Activated CD8-positive, alpha-beta memory T cell treated with anti-CD3 and anti-CD28 coated beads for 24 hours (primary cell): ENCODE results near the gene CEP76.
"Not testable (repeated sequence)": the region's sequence is repeated elsewhere in the genome, so short reads cannot be mapped to it uniquely, and the experiment has no call there.

Experiments used
- DNase-seq: peaks from one replicate; pipeline ENCODE4 v3.0.0-alpha.2; 2020

CEP76 gene

GRCh38 chr18:12639990-12640880, 62.3 kb downstream of the CEP76 start:
- DNase-seq = no peak

DNA sequence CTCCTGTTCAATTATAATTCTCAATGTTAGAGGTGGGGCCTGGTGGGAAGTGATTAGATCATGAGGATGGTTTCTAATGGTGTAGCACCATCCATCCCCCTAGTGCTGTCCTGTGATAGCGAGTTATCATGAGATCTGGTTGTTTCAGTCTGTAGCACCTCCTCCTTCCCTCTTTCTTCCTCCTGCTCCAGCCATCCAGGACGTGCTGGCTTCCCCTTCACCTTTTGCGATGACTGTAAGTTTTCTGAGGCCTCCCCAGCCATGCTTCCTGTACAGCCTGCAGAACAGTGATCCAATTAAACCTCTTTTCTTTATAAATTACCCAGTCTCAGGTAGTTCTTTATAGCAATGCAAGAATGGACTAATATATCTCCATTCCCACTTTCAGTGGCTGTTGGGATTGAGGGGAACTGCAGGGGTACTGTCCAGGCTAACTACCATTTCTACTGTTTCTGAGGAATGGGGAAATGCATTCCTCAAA, 63.8 kb downstream of the CEP76 start:
- DNase-seq = no peak

- DNase-seq = no peak
Observed at GRCh38 chr18:12637901-12638643, 64.5 kb downstream of the CEP76 start.

DNA sequence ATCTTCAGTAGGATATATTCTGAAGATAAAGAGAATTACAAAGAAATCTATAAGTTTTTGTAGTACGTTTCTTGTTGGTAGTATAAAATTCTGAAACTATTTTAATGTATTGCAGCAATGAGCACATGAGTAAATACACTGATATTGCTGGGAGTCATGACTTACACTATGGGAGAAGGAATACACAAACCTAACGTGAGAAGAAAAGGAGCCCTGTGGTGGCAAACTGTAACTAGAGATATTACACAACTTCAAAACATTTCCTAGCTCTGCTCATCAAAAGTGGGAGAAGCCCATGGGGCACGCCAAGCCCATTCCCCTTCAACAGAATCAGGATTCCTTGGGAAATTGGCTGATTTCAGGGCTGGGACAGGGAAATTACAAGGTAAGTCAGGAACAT, 65.1 kb downstream of the CEP76 start:
- DNase-seq = no peak

- no peak for DNase-seq
Observed at GRCh38 chr18:12631831-12632477, 70.6 kb downstream of the CEP76 start.

GRCh38 chr18:12630136-12630535, 72.4 kb downstream of the CEP76 start:
- no peak for DNase-seq

GRCh38 chr18:12628706-12629702, 73.5 kb downstream of the CEP76 start:
- no peak for DNase-seq

DNA sequence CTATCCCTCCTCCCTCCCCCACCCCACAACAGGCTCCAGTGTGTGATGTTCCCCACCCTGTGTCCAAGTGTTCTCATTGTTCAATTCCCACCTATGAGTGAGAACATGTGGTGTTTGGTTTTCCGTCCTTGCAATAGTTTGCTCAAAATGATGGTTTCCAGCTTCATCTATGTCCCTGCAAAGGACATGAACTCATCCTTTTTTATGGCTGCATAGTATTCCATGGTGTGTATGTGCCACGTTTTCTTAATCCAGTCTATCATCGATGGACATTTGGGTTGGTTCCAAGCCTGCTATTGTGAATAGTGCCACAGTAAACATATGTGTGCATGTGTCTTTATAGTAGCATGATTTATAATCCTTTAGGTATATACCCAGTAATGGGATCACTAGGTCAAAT, 75.3 kb downstream of the CEP76 start:
- not testable (repeated sequence) for DNase-seq

DNA sequence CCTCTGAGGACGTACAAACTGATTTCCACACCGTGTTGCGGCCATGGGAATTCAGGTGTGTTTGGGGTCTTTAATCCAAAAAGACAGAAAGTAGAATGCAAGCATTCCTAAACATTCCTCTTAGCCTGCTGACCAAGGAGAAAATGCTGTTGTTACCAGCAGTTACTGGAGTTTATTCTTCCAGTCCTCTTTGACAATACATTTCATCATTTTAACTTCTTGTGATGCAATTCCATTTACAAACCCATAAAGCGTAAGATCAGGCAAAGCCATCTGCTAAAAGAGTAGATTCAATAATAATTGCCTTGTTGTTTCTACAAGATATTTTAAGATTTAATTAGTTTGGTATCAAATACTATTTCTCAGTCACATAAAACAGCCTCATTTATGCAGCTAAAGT, 77.3 kb downstream of the CEP76 start:
- DNase-seq = no peak
